RWPE2 (cell line): ENCODE measurements around the gene CTNNBIP1.

Experiments used
- ATAC-seq: fragments of 200-7000 bp; cut with Tn5 transposase; 3 replicates; pipeline ENCODE4 v1.9.1; 2021; ENCODE audit warnings: low read depth
- DNase-seq: peaks from one replicate; pipeline ENCODE4 v3.0.0-alpha.2; 2020; ENCODE audit warnings: low spot score
- H3K27ac ChIP-seq: fragments of 450-650 bp; 2 replicates; pipeline ENCODE4 v1.5.1; 2017; ENCODE audit warnings: mild to moderate bottlenecking; ENCODE audit not compliant: poor library complexity, severe bottlenecking
- H3K27me3 ChIP-seq: fragments of 250-450 bp; sonication (Bioruptor Pico); 2 replicates; pipeline ENCODE4 v1.5.1; 2021; ENCODE audit warnings: mild to moderate bottlenecking, moderate library complexity; ENCODE audit not compliant: insufficient read depth, poor library complexity, severe bottlenecking
- H3K36me3 ChIP-seq: fragments of 250-450 bp; sonication (Bioruptor Pico); 2 replicates; pipeline ENCODE4 v1.5.1; 2020; ENCODE audit warnings: low read depth, mild to moderate bottlenecking, moderate library complexity
- H3K4me1 ChIP-seq: fragments of 250-450 bp; sonication (Bioruptor Pico); 2 replicates; pipeline ENCODE4 v1.5.1; 2021; ENCODE audit warnings: mild to moderate bottlenecking, moderate library complexity; ENCODE audit not compliant: insufficient read depth, poor library complexity, severe bottlenecking
- H3K4me3 ChIP-seq: fragments of 250-450 bp; sonication (Bioruptor Pico); 2 replicates; pipeline ENCODE4 v1.5.1; 2021; ENCODE audit warnings: mild to moderate bottlenecking, moderate library complexity; ENCODE audit not compliant: severe bottlenecking
- H3K9me3 ChIP-seq: fragments of 250-450 bp; sonication (Bioruptor Pico); 2 replicates; pipeline ENCODE4 v1.5.1; 2021; ENCODE audit warnings: mild to moderate bottlenecking, moderate library complexity; ENCODE audit not compliant: severe bottlenecking
- CTCF ChIP-seq: fragments of 450-650 bp; IDR thresholded peaks from one replicate; pipeline ENCODE4 v1.5.1; 2017; ENCODE audit warnings: mild to moderate bottlenecking, moderate library complexity; ENCODE audit not compliant: poor library complexity, severe bottlenecking

CTNNBIP1 gene

GRCh38 chr1:9863371-9863770, 46.7 kb downstream of the CTNNBIP1 start:
- no peak overlapping the region for H3K4me3 ChIP-seq
- no peak for TF ChIP-seq CTCF
- H3K4me1 ChIP-seq = no peaks in the 10 kb centered on the region
- H3K27ac ChIP-seq = no peak overlapping the region
- peaks cover 34% of the 10 kb centered on the region for H3K36me3 ChIP-seq
- no peak for ATAC-seq
- DNase-seq = no peak
- H3K9me3 ChIP-seq = no peaks in the 10 kb centered on the region
- no peaks in the 10 kb centered on the region for H3K27me3 ChIP-seq

GRCh38 chr1:9861360-9861759, 48.7 kb downstream of the CTNNBIP1 start:
- TF ChIP-seq CTCF = no peak
- H3K36me3 ChIP-seq = peaks cover 28% of the 10 kb centered on the region
- no peaks in the 10 kb centered on the region for H3K27me3 ChIP-seq
- ATAC-seq (no peak), DNase-seq (no peak)
- H3K4me1 ChIP-seq = no peaks in the 10 kb centered on the region
- no peak overlapping the region for H3K27ac ChIP-seq
- no peaks in the 10 kb centered on the region for H3K9me3 ChIP-seq
- H3K4me3 ChIP-seq = no peak overlapping the region

- Histone ChIP-seq H3K36me3 (peaks cover 27% of the 10 kb centered on the region), H3K27ac (no peak overlapping the region), H3K4me1 (no peaks in the 10 kb centered on the region), H3K27me3 (no peaks in the 10 kb centered on the region), H3K4me3 (no peak overlapping the region), H3K9me3 (no peaks in the 10 kb centered on the region)
- no peak for ATAC-seq
- no peak for TF ChIP-seq CTCF
- no peak for DNase-seq
These were observed 49.2 kb downstream of the CTNNBIP1 start for GRCh38 chr1:9860887-9861286.

GRCh38 chr1:9859281-9860014, 50.6 kb downstream of the CTNNBIP1 start:
- H3K27me3 ChIP-seq = no peaks in the 10 kb centered on the region
- H3K4me1 ChIP-seq = no peaks in the 10 kb centered on the region
- DNase-seq (no peak), ATAC-seq (peak; percentile 33; the same call in 1 of the 3 replicates)
- H3K4me3 ChIP-seq = no peak overlapping the region
- TF ChIP-seq CTCF = no peak
- no peak overlapping the region for H3K27ac ChIP-seq
- H3K9me3 ChIP-seq = no peaks in the 10 kb centered on the region
- H3K36me3 ChIP-seq = peaks cover 34% of the 10 kb centered on the region

- TF ChIP-seq CTCF = no peak
- no peak for DNase-seq
- H3K27ac ChIP-seq = no peak overlapping the region
- H3K4me3 ChIP-seq = no peak overlapping the region
- H3K36me3 ChIP-seq = peaks cover 38% of the 10 kb centered on the region
- no peaks in the 10 kb centered on the region for H3K9me3 ChIP-seq
- no peaks in the 10 kb centered on the region for H3K27me3 ChIP-seq
- no peak for ATAC-seq
- H3K4me1 ChIP-seq = no peaks in the 10 kb centered on the region
These were observed 51.6 kb downstream of the CTNNBIP1 start for GRCh38 chr1:9858293-9859035.
